B cell (primary cell): Measurements from ENCODE around the gene KLHL3. TPM values are rescaled to one million over a fixed set of nuclear protein-coding genes. Genes with fewer than 3 reads are reported as not detected.

Experiments
- ATAC-seq: fragments of 200-7000 bp; cut with Tn5 transposase; one replicate; pipeline ENCODE4 v1.10.0; 2021; ENCODE audit warnings: low read depth, mild to moderate bottlenecking, moderate number of reproducible peaks, moderate library complexity
- CTCF ChIA-PET: fragments of 350-600 bp; sonication (Branson Sonifier 250); formaldehyde crosslinking; loops from one replicate; lab custom pipeline; 2021; ENCODE audit warnings: antibody characterized with exemption, inconsistent platforms; lab: Charles Lee
- POLR2A ChIA-PET: fragments of 350-600 bp; sonication (Branson Sonifier 250); formaldehyde crosslinking; loops from one replicate; lab custom pipeline; 2021; ENCODE audit warnings: antibody characterized with exemption; lab: Charles Lee
- DNase-seq: peaks from one replicate; pipeline ENCODE4 v3.0.0; 2013
- H2AFZ ChIP-seq: 2 replicates; pipeline ENCODE4 v1.6.1; 2012; ENCODE audit warnings: mild to moderate bottlenecking, low read depth, low read length; ENCODE audit not compliant: insufficient read depth, poor library complexity, severe bottlenecking
- H3K27ac ChIP-seq, 2 donors: 1 replicate in 1 of 2; 2 replicates in 1 of 2; pipeline ENCODE4 v1.5.1; 2012 to 2013; ENCODE audit warnings: low read length in 2 of 2, mild to moderate bottlenecking in 2 of 2, moderate library complexity in 1 of 2
- H3K27me3 ChIP-seq, 4 experiments: fragments of 200-600 bp in 1 of 4; sonication (generic) in 1 of 4; replicated peaks in 1 of 4; 1 replicate in 2 of 4; 2 replicates in 2 of 4; pipeline versions ENCODE4 v1.6.1 to v1.7.0; 2013 to 2016; ENCODE audit warnings: low read length in 3 of 4, mild to moderate bottlenecking in 2 of 4, mixed read lengths in 1 of 4, moderate library complexity in 1 of 4; ENCODE audit not compliant: insufficient read depth in 4 of 4, control insufficient read depth in 3 of 4; ENCODE audit errors: control extremely low read depth in 1 of 4
- H3K36me3 ChIP-seq, 2 experiments: replicated peaks in 1 of 2; 1 replicate in 1 of 2; 2 replicates in 1 of 2; pipeline versions ENCODE4 v1.6.1 to v1.7.1; 2013; ENCODE audit warnings: low read length in 1 of 2; ENCODE audit not compliant: insufficient read depth in 2 of 2, control insufficient read depth in 1 of 2; ENCODE audit errors: control extremely low read depth in 1 of 2, extremely low read depth in 1 of 2
- H3K4me1 ChIP-seq, 2 donors: fragments of 200-600 bp in 1 of 2; sonication (generic) in 1 of 2; 1 replicate in 1 of 2; 2 replicates in 1 of 2; pipeline versions ENCODE4 v1.5.1 to v1.6.1; 2013 to 2017; ENCODE audit warnings: low read length in 2 of 2; ENCODE audit not compliant: control insufficient read depth in 2 of 2, insufficient read depth in 2 of 2
- H3K4me2 ChIP-seq: replicated peaks from 2 replicates; pipeline ENCODE3; 2012; ENCODE audit warnings: mild to moderate bottlenecking, low read depth, low read length; ENCODE audit not compliant: poor library complexity, severe bottlenecking
- H3K4me3 ChIP-seq, 5 experiments: fragments of 200-600 bp in 1 of 5; sonication (generic) in 1 of 5; 1 replicate in 3 of 5; 2 replicates in 2 of 5; pipeline versions ENCODE4 v1.5.1 to v1.7.0; 2011 to 2016; ENCODE audit warnings: low read length in 4 of 5, mild to moderate bottlenecking in 4 of 5, low read depth in 2 of 5, control low read depth in 1 of 5, moderate library complexity in 1 of 5; ENCODE audit not compliant: insufficient read depth in 1 of 5; ENCODE audit errors: control extremely low read depth in 1 of 5, extremely low read depth in 1 of 5
- H3K79me2 ChIP-seq: fragments of 200-600 bp; sonication (generic); one replicate; pipeline ENCODE4 v1.6.0; 2016; ENCODE audit warnings: low read length; ENCODE audit not compliant: control insufficient read depth, insufficient read depth
- H3K9ac ChIP-seq: fragments of 200-600 bp; sonication (generic); 2 replicates; pipeline ENCODE4 v1.6.1; 2017; ENCODE audit warnings: mild to moderate bottlenecking, low read length, moderate library complexity
- H3K9me3 ChIP-seq, 3 donors: one replicate each; pipeline versions ENCODE4 v1.6.1 to v1.7.1; 2013; ENCODE audit warnings: low read length in 2 of 3; ENCODE audit not compliant: control insufficient read depth in 2 of 3, insufficient read depth in 1 of 3; ENCODE audit errors: control extremely low read depth in 1 of 3
- H4K20me1 ChIP-seq: 2 replicates; pipeline ENCODE4 v1.6.0; 2012; ENCODE audit warnings: mild to moderate bottlenecking, low read length; ENCODE audit not compliant: insufficient read depth, control insufficient read depth, poor library complexity, severe bottlenecking
- H3K27ac Mint-ChIP-seq: one replicate; pipeline ENCODE4 v1.8.0; 2021; ENCODE audit warnings: mixed read lengths
- H3K27me3 Mint-ChIP-seq: one replicate; pipeline ENCODE4 v1.8.0; 2021; ENCODE audit warnings: mixed read lengths
- H3K4me1 Mint-ChIP-seq: one replicate; pipeline ENCODE4 v1.8.0; 2021; ENCODE audit warnings: mixed read lengths
- H3K4me3 Mint-ChIP-seq: one replicate; pipeline ENCODE4 v1.8.0; 2021; ENCODE audit warnings: mixed read lengths
- H3K9me3 Mint-ChIP-seq: one replicate; pipeline ENCODE4 v1.8.0; 2022; ENCODE audit warnings: mixed read lengths; ENCODE audit not compliant: insufficient read depth
- CTCF ChIP-seq: fragments of 200-600 bp; IDR thresholded peaks from one replicate; pipeline ENCODE4 v1.8.0; 2022; ENCODE audit warnings: antibody characterized with exemption, mild to moderate bottlenecking
- EZH2 ChIP-seq: IDR thresholded peaks from 2 replicates; pipeline ENCODE4 v1.6.1; 2012; ENCODE audit warnings: borderline replicate concordance, low read depth, mild to moderate bottlenecking, moderate library complexity, low read length; ENCODE audit not compliant: insufficient read depth, poor library complexity, severe bottlenecking
- WGBS: methylation state at CpG from one replicate; pipeline ENCODE4 v1.1.5; 2013; ENCODE audit warnings: missing lambda C conversion rate; ENCODE audit not compliant: insufficient coverage; 5-methylcytosine and 5-hydroxymethylcytosine counted together
- intact Hi-C: fragments of 100-400 bp; cut with micrococcal nuclease; formaldehyde crosslinking; loops from one replicate; pipeline ENCODE4 v1.10.0; 2022
- polyA plus RNA-seq: library from polyadenylated mRNA; depleted of rRNA; stranded (reverse); fragments of >200 nt; gene quantifications from 2 replicates; pipeline ENCODE4 v1.2.3, GENCODE V29; 2012
- total RNA-seq, 2 donors: library from RNA; stranded (reverse); fragments of 120-200 nt in 1 of 2; gene quantifications; 1 replicate in 1 of 2; 2 replicates in 1 of 2; pipeline versions ENCODE4 v1.2.3 to v1.2.4, GENCODE V29; 2013 to 2022

KLHL3 gene
- total and polyA plus RNA-seq, 2 donors (not counting 1 experiment from before 2014, with no cell fraction given) = 3.3 to 4.5 TPM

- Mint-ChIP-seq H3K4me3 (no peak overlapping the region), H3K9me3 (no peaks in the 10 kb centered on the region), H3K27ac (no peak overlapping the region), H3K4me1 (no peaks in the 10 kb centered on the region), H3K27me3 (peaks cover 19% of the 10 kb centered on the region)
- TF ChIP-seq EZH2 = no peak
- no peak for TF ChIP-seq CTCF
- WGBS = 97% methylated on average over 7 of the region's 9 CpGs
- H3K27ac ChIP-seq = no peak overlapping the region
- no peak overlapping the region for H3K9ac ChIP-seq
- H3K4me3 ChIP-seq = no peak overlapping the region
- no peaks in the 10 kb centered on the region for H3K9me3 ChIP-seq
- H3K4me2 ChIP-seq = no peak overlapping the region
- DNase-seq (no peak), ATAC-seq (no peak)
- no peak overlapping the region for H2AFZ ChIP-seq
- no peaks in the 10 kb centered on the region for H3K4me1 ChIP-seq
- no peaks in the 10 kb centered on the region for H3K36me3 ChIP-seq
- H3K27me3 ChIP-seq = peaks cover 0 to 4% (median 0%) of the 10 kb centered on the region in 4 experiments
- CTCF ChIA-PET = interaction anchor here (0.9 kb wide), 1 partner anchor 18 kb away, joined by 4 read pairs; no protein-coding TSS in a partner anchor
- no peaks in the 10 kb centered on the region for H4K20me1 ChIP-seq
- no peaks in the 10 kb centered on the region for H3K79me2 ChIP-seq
- POLR2A ChIA-PET = no interaction called here
- intact Hi-C loops = no loop called here
These were observed 124.0 kb downstream of the KLHL3 start for GRCh38 chr5:137611794-137612435.

GRCh38 chr5:137611011-137611580 is 124.8 kb downstream of the KLHL3 start:
- H3K27me3 Mint-ChIP-seq = peaks cover 19% of the 10 kb centered on the region

More at GRCh38 chr5:137611011-137611580, 124.8 kb downstream of the KLHL3 start:
- no peaks in the 10 kb centered on the region for H3K79me2 ChIP-seq
- ChIA-PET CTCF (interaction anchor here (0.9 kb wide), 1 partner anchor 18 kb away, joined by 4 read pairs; no protein-coding TSS in a partner anchor), POLR2A (no interaction called here)
- no peaks in the 10 kb centered on the region for H3K4me1 ChIP-seq
- H3K9me3 Mint-ChIP-seq = no peaks in the 10 kb centered on the region
- no peak for ATAC-seq
- no peaks in the 10 kb centered on the region for H3K4me1 Mint-ChIP-seq
- no peak overlapping the region for H3K27ac ChIP-seq
- peaks cover 0 to 4% (median 1%) of the 10 kb centered on the region in 4 experiments for H3K27me3 ChIP-seq
- H3K4me3 ChIP-seq = no peak overlapping the region
- H3K27ac Mint-ChIP-seq = no peak overlapping the region
- no peak for DNase-seq
- H2AFZ ChIP-seq = no peak overlapping the region
- H3K4me3 Mint-ChIP-seq = no peak overlapping the region
- WGBS = 89% methylated on average over 4 of the region's 4 CpGs
- no peaks in the 10 kb centered on the region for H3K36me3 ChIP-seq
- no peaks in the 10 kb centered on the region for H4K20me1 ChIP-seq
- H3K9me3 ChIP-seq = no peaks in the 10 kb centered on the region
- TF ChIP-seq EZH2 = no peak
- TF ChIP-seq CTCF = no peak
- no peak overlapping the region for H3K9ac ChIP-seq
- no peak overlapping the region for H3K4me2 ChIP-seq
- intact Hi-C loops = no loop called here
